HepG2 (cell line): ENCODE results near the gene ZNF608. TPM values are rescaled to one million over a fixed set of nuclear protein-coding genes. Genes with fewer than 3 reads are reported as not detected.

Experiments used
- ATAC-seq: fragments of 200-7000 bp; cut with Tn5 transposase; 3 replicates; pipeline ENCODE4 v1.9.1; 2020; ENCODE audit warnings: mild to moderate bottlenecking, moderate library complexity
- BruUV-seq: library from RNA; stranded (reverse); fragments of 400-500 nt; replicated peaks from 2 replicates; lab custom pipeline; 2021; lab: Mats Ljungman, UMichigan
- CTCF ChIA-PET: fragments of 300-600 bp; formaldehyde crosslinking; extraction: SDS; loops from one replicate; lab custom pipeline; 2021; ENCODE audit warnings: low total read pairs, inconsistent platforms, low intra/inter-chr PET ratio; lab: Yijun Ruan, JAX
- POLR2A ChIA-PET: fragments of 350-600 bp; sonication (Branson Sonifier 250); formaldehyde crosslinking; loops from one replicate; lab custom pipeline; 2020; ENCODE audit warnings: antibody characterized with exemption, inconsistent platforms; lab: Yijun Ruan, JAX
- DNase-seq: peaks from one replicate; pipeline ENCODE4 v3.0.0-alpha.2; 2015; ENCODE audit warnings: low spot score
- FAIRE-seq: peaks from 3 replicates; lab custom pipeline; 2011; peaks lifted over from hg19 to GRCh38; lab: Jason Lieb, UNC
- H2AFZ ChIP-seq: one replicate; pipeline ENCODE4 v1.6.1; 2011; ENCODE audit warnings: low read length, inconsistent platforms
- H3K27ac ChIP-seq: fragments of 300-600 bp; 3 replicates; pipeline ENCODE4 v1.8.0; 2011; ENCODE audit warnings: mixed run types, mild to moderate bottlenecking, mixed read lengths, low read length, inconsistent platforms; ENCODE audit not compliant: insufficient read depth; ENCODE audit errors: extremely low read length
- H3K27me3 ChIP-seq, 2 experiments: fragments of 200-600 bp in 1 of 2; 2 replicates in 1 of 2; 3 replicates in 1 of 2; pipeline versions ENCODE4 v1.6.0 to v1.8.0; 2011; ENCODE audit warnings: low read length in 2 of 2, mild to moderate bottlenecking in 2 of 2, moderate library complexity in 2 of 2, inconsistent platforms in 1 of 2; ENCODE audit not compliant: insufficient read depth in 2 of 2, control insufficient read depth in 1 of 2
- H3K36me3 ChIP-seq, 2 experiments: fragments of 200-600 bp in 1 of 2; replicated peaks in 1 of 2; 2 replicates in 1 of 2; 3 replicates in 1 of 2; pipeline versions ENCODE4 v1.5.1 to v1.8.0; 2011; ENCODE audit warnings: low read length in 2 of 2, inconsistent platforms in 1 of 2; ENCODE audit not compliant: insufficient read depth in 2 of 2, control insufficient read depth in 1 of 2
- H3K4me1 ChIP-seq: 2 replicates; pipeline ENCODE4 v1.5.1; 2012; ENCODE audit warnings: low read length, inconsistent platforms; ENCODE audit not compliant: insufficient read depth
- H3K4me2 ChIP-seq: 2 replicates; pipeline ENCODE4 v1.6.0; 2011; ENCODE audit warnings: low read depth, low read length, inconsistent platforms
- H3K4me3 ChIP-seq, 3 experiments: fragments of 200-600 bp in 1 of 3; sonication (generic), shearing (Covaris generic) in 1 of 3; replicated peaks in 1 of 3; 2 replicates each; pipeline ENCODE4 v1.5.1; 2011 to 2016; ENCODE audit warnings: low read length in 3 of 3, inconsistent platforms in 2 of 3, low read depth in 2 of 3, mild to moderate bottlenecking in 2 of 3, control low read depth in 1 of 3, mixed read lengths in 1 of 3; ENCODE audit not compliant: insufficient read depth in 1 of 3
- H3K79me2 ChIP-seq: one replicate; pipeline ENCODE4 v1.6.1; 2011; ENCODE audit warnings: low read length, inconsistent platforms; ENCODE audit not compliant: insufficient read depth
- H3K9ac ChIP-seq: 2 replicates; pipeline ENCODE4 v1.6.0; 2011; ENCODE audit warnings: mild to moderate bottlenecking, low read depth, low read length, inconsistent platforms; ENCODE audit not compliant: insufficient read depth
- H3K9me3 ChIP-seq: 2 replicates; pipeline ENCODE4 v1.5.1; 2012; ENCODE audit warnings: mild to moderate bottlenecking, low read length
- H4K20me1 ChIP-seq: 2 replicates; pipeline ENCODE4 v1.6.0; 2011; ENCODE audit warnings: inconsistent platforms, mild to moderate bottlenecking, low read length, moderate library complexity; ENCODE audit not compliant: insufficient read depth
- GMEB2 ChIP-seq: IDR thresholded peaks from 2 replicates; pipeline ENCODE4 v1.6.1; 2016; ENCODE audit warnings: missing biosample characterization, missing genetic modification reagents, low read depth
- HHEX ChIP-seq: IDR thresholded peaks from 2 replicates; pipeline ENCODE4 v1.6.1; 2016; ENCODE audit warnings: control low read depth
- KAT8 ChIP-seq: IDR thresholded peaks from 2 replicates; pipeline ENCODE4 v1.6.1; 2016; ENCODE audit warnings: missing genetic modification reagents, missing compliant biosample characterization
- MIER2 ChIP-seq: IDR thresholded peaks from 2 replicates; pipeline ENCODE4 v1.6.1; 2016; ENCODE audit warnings: missing biosample characterization, missing genetic modification reagents
- MTERF4 ChIP-seq: sonication (generic); formaldehyde crosslinking; IDR thresholded peaks from 2 replicates; pipeline ENCODE4 v1.8.0; 2023; ENCODE audit warnings: mild to moderate bottlenecking, missing genetic modification reagents
- PBX3 ChIP-seq: sonication (generic); formaldehyde crosslinking; IDR thresholded peaks from 2 replicates; pipeline ENCODE4 v1.8.1; 2023; ENCODE audit warnings: missing genetic modification reagents, inconsistent platforms, borderline replicate concordance
- RCOR2 ChIP-seq: IDR thresholded peaks from 2 replicates; pipeline ENCODE4 v1.6.1; 2016; ENCODE audit warnings: missing biosample characterization, missing genetic modification reagents
- SOX6 ChIP-seq, 2 experiments: fragments of 450-650 bp in 1 of 2; sonication (generic) in 1 of 2; formaldehyde crosslinking in 1 of 2; IDR thresholded peaks; 2 replicates each; pipeline versions ENCODE4 v1.4.0 to v1.6.1; 2017 to 2020; ENCODE audit warnings: antibody characterized with exemption in 1 of 2, mild to moderate bottlenecking in 1 of 2, missing genetic modification reagents in 1 of 2
- ZNF367 ChIP-seq: sonication (generic); formaldehyde crosslinking; IDR thresholded peaks from 2 replicates; pipeline ENCODE4 v1.4.0; 2020; ENCODE audit warnings: missing genetic modification reagents, borderline replicate concordance
- ZNF468 ChIP-seq: sonication (generic); formaldehyde crosslinking; IDR thresholded peaks from 2 replicates; pipeline ENCODE4 v1.8.0; 2022; ENCODE audit warnings: mild to moderate bottlenecking, moderate library complexity, missing genetic modification reagents
- ZNF563 ChIP-seq: sonication (generic); formaldehyde crosslinking; IDR thresholded peaks from 2 replicates; pipeline ENCODE4 v1.8.0; 2022; ENCODE audit warnings: mild to moderate bottlenecking, moderate library complexity, missing genetic modification reagents
- ZNF781 ChIP-seq: sonication (generic); formaldehyde crosslinking; IDR thresholded peaks from 2 replicates; pipeline ENCODE4 v1.5.1; 2020; ENCODE audit warnings: borderline replicate concordance, mild to moderate bottlenecking, missing genetic modification reagents; ENCODE audit errors: not compliant biosample characterization
- WGBS: methylation state at CpG from one replicate; pipeline ENCODE4 v1.1.6; 2017; ENCODE audit warnings: low lambda C conversion rate; 5-methylcytosine and 5-hydroxymethylcytosine counted together
- in situ Hi-C: cut with HindIII; loops from 2 replicates; pipeline ENCODE4 v1.10.0; 2017; ENCODE audit warnings: low pct_unique_long_range_greater_than_20kb; ENCODE audit not compliant: extremely low pct_ligation_motif_present
- intact Hi-C: fragments of 100-400 bp; cut with micrococcal nuclease; formaldehyde crosslinking; loops from one replicate; pipeline ENCODE4 v1.10.0; 2022; ENCODE audit not compliant: unreplicated experiment
- polyA plus RNA-seq, 8 experiments: library from polyadenylated mRNA; depleted of rRNA in 3 of 8; stranded (reverse) in 7 of 8; unstranded in 1 of 8; fragments of >200 nt; fragmentation: Illumina TruSeq in 4 of 8; extraction: Trizol in 4 of 8; gene quantifications; 2 replicates each; pipeline versions ENCODE4 v1.2.1 to v1.2.3, GENCODE V29; 2011 to 2016; ENCODE audit warnings: low read depth in 4 of 8, missing spikeins in 1 of 8, mixed read lengths in 1 of 8; ENCODE audit not compliant: insufficient read depth in 1 of 8
- total RNA-seq, 5 experiments: library from RNA; depleted of rRNA; stranded (reverse); fragments of >200 nt; fragmentation: Illumina TruSeq; extraction: Trizol; gene quantifications; 2 replicates each; pipeline ENCODE4 v1.2.3, GENCODE V29; 2016; ENCODE audit warnings: low read depth in 1 of 5

Gene ZNF608
- total and polyA plus RNA-seq, 2 of the 13 experiments (the other 11 are each of a cell fraction or from before 2014, with no cell fraction given) = 0.66 to 0.91 TPM

GRCh38 chr5:124740071-124740470 is 6.4 kb downstream of the ZNF608 start:
- Histone ChIP-seq H3K36me3 (no peaks in the 10 kb centered on the region), H3K9ac (no peak overlapping the region), H3K27ac (no peak overlapping the region), H3K4me2 (no peak overlapping the region), H2AFZ (no peak overlapping the region), H3K27me3 (peaks cover 0 to 5% of the 10 kb centered on the region in 2 experiments; a peak in 1 of 5 replicates), H3K4me1 (peaks cover 60% of the 10 kb centered on the region), H3K4me3 (no peak overlapping the region), H3K79me2 (no peaks in the 10 kb centered on the region), H4K20me1 (no peaks in the 10 kb centered on the region), H3K9me3 (no peaks in the 10 kb centered on the region)
- DNase-seq (no peak), ATAC-seq (no peak), FAIRE-seq (no peak)
- POLR2A ChIA-PET = no interaction called here
- intact Hi-C loops = no loop called here
- in situ Hi-C loops = no loop called here
- CTCF ChIA-PET = no interaction called here
- no TSS peak for BruUV-seq
- WGBS = 19% methylated on average over 4 of the region's 4 CpGs
- TF ChIP-seq RCOR2 (CRISPR knock-in tag) = no peak
- TF ChIP-seq ZNF563 (CRISPR knock-in tag) = no peak
- TF ChIP-seq MTERF4 (CRISPR knock-in tag) = no peak
- TF ChIP-seq HHEX = no peak

GRCh38 chr5:124739634-124740025 is 6.8 kb downstream of the ZNF608 start:
- no peaks in the 10 kb centered on the region for H4K20me1 ChIP-seq
- FAIRE-seq (no peak), ATAC-seq (no peak), DNase-seq (no peak)
- H3K36me3 ChIP-seq = no peaks in the 10 kb centered on the region
- H3K27me3 ChIP-seq = peaks cover 0 to 2% of the 10 kb centered on the region in 2 experiments; a peak in 1 of 5 replicates
- intact Hi-C loops = no loop called here
- TF ChIP-seq MIER2 (CRISPR knock-in tag) = no peak
- no peak for TF ChIP-seq SOX6 (IDR thresholded peaks at IDR 0.05)
- no peak for TF ChIP-seq SOX6 (CRISPR knock-in tag; IDR thresholded peaks at IDR 0.05)
- TF ChIP-seq GMEB2 = no peak
- no peak for TF ChIP-seq ZNF468
- no peak for TF ChIP-seq ZNF367 (CRISPR knock-in tag)
- TF ChIP-seq KAT8 = no peak
- no peak for TF ChIP-seq ZNF781 (CRISPR knock-in tag)
- TF ChIP-seq PBX3 (CRISPR knock-in tag) = no peak
- BruUV-seq = no TSS peak
- in situ Hi-C loops = no loop called here
- no peak overlapping the region for H3K9ac ChIP-seq
- no peaks in the 10 kb centered on the region for H3K9me3 ChIP-seq
- peaks cover 60% of the 10 kb centered on the region for H3K4me1 ChIP-seq
- no peaks in the 10 kb centered on the region for H3K79me2 ChIP-seq
- H3K4me3 ChIP-seq = no peak overlapping the region
- no peak overlapping the region for H2AFZ ChIP-seq
- no peak overlapping the region for H3K27ac ChIP-seq
- POLR2A ChIA-PET = interaction anchor here (2.7 kb wide), 1 partner anchor 9 kb away, joined by 7 read pairs; no protein-coding TSS in a partner anchor
- 82% methylated on average over 9 of the region's 9 CpGs for WGBS
- no peak overlapping the region for H3K4me2 ChIP-seq
- CTCF ChIA-PET = no interaction called here
